GM19023 (cell line): ENCODE measurements around the gene SIK2.

Source experiments
- ATAC-seq: cut with Tn5 transposase; IDR thresholded peaks from one replicate; pipeline ENCODE4 v1.9.1; 2021; ENCODE audit warnings: mild to moderate bottlenecking, moderate library complexity; ENCODE audit not compliant: unreplicated experiment

Gene SIK2

DNA sequence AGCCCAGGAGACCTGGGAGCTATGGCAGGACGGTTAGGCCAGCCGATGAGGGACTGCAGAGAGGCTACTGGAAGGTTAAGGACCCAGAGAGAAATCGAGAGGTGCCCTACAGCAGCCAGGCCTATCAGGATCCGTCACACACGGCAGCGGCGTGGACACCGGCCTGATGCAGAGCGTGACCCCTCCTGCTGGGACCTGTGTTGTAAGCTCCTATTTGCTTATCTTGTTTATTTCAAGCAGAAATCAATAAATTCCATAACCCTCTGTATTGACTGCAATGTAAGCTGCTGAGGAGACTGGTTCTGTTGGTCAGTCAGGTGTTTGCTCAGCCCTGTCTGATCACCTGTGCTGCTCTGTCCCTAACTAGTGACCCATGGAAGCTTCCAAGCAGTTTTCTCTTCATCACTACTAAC lies 124.1 kb downstream of the SIK2 start:
- no peak for ATAC-seq

DNA sequence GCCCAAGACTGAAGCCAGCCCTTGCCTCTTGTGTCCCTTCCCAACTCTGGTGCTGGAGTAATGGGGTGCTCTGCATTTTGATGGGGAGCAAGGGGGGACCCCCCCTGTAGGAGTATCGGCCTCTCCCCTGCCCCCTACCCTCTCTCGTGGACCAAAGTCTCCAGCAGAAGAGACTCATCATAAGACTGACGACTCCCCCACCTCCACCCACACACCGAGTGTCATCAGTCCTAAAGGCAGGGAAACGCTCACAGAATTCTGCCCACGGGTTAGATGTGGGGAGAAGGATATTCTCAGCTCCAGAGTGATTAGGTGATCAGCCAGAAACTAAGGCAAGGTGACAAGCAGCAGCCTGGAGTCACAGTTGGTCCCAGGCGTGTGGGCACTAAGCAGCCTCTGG lies 125.2 kb downstream of the SIK2 start:
- ATAC-seq, result no peak

- ATAC-seq, result no peak
Observed at GRCh38 chr11:111729071-111729830, 127.0 kb downstream of the SIK2 start.

DNA sequence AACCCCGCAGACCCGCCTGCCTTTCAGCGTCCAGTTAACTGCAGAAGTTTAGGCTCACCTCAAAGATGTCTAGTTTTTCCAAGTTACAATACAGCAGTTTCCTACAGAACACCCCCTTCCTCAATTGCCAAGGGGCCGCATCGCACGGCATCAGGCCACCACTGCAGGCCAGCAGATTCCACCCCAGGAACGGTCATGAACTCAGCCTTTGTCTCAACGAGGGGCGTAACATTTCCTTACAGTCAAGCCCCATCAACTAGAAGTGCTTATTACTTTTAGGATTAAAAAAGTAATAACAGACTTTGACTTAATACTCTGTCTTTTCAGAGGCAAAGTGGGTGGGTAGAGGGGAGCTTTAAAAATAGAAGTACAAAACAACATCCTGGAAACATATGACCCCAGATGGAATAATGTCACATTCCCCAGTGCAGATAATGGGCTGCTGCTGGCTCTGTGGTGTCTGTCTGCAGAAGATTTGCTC lies 127.6 kb downstream of the SIK2 start:
- ATAC-seq, result no peak

DNA sequence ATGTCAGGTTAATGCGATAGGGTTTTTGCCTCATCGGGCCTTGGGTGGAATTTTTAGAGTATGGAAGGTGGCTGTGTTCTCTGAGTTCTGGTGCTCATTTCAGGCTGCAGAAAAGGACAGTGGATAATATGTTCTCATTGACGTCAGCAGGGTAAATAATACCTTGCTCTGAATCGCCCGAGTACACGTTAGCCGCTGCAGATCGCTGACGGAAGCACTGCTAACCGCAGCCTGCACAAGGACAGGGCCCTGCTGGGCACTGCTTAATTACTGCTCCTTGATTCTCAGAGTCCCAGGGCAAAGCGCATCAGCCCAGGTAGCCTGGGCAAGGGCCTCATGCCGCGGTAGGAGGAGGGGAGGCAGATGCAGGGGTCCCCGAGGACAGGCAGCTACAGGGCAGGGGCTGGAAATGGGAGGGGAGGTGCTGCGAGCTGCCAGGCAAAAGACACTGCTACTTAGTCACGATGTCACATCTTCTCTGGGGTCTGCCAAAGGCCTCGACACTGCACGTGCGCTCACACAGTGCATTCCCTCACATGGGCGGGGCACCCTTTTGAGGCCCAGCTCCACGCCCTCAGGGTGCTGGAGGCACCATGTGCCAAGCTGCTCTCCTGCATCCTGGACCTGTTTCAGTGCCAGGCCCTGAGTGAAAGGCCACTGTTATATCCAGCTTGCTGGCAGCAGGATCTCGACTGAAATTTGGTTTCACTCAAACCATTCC lies 128.8 kb downstream of the SIK2 start:
- no peak for ATAC-seq

DNA sequence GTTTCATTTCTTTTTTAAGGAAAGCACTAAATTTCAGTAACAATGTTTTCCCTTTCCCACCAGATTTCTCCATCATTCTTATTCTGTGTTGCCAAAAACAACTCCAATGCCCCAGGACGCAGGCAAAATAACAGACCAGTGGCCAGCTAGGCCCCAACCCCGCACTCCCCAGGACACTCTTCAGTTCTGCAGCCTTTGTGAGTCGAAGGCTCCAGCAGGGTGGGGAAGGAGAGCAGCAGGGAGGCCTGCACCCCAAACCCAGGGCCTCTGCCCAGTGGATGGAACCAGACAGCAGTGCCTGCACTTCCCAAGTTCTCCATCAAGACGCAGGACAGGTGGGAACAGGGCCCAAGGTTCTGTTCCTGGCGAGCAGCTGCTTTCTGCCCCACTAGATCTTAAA lies 129.6 kb downstream of the SIK2 start:
- ATAC-seq, result no peak

GRCh38 chr11:111733016-111733415 lies 130.8 kb downstream of the SIK2 start:
- ATAC-seq, result no peak

- no peak for ATAC-seq
Observed at GRCh38 chr11:111733611-111734088, 131.4 kb downstream of the SIK2 start.

DNA sequence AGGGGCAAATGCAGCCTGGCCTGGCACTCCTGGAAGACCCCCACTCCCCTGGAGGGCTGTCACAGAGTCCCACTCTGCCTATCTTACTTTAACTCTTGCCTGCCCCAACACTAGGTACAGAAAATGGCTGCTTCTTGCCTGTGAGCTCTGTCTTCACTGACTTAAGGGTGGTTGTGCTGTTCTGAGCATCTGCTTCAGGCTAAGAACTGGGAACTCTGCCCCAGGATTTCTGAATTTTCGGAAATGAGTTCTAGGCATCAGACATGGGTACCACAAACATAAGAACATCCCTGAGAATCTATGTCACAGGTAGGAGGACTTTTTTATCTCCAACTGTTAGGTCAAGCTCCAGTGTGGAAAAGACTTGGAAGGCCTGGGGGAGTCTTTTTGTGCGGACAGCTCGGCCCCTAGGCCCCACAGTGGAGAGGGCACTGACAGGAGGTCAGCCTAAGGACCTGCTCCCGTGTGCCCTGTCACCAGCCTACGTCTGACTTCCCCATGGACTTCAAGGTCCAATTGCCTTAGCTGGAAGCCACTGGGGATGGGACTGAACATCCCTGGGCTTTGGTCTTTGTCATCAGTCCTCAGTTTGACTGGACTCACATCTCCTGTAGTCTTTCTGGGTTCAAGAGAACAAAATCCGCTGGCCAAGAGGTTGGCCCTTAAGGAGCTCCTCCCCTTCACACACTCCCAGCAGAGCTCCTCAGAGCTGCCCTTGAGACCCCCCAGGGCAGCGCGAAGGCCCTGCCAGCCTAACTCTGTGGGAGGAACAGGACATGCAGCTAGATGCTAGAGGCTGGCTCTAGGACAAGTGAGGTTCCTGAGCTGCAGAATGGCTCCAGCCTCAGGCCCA lies 132.1 kb downstream of the SIK2 start:
- ATAC-seq, result no peak

GRCh38 chr11:111734954-111735261 lies 132.7 kb downstream of the SIK2 start:
- no peak for ATAC-seq

DNA sequence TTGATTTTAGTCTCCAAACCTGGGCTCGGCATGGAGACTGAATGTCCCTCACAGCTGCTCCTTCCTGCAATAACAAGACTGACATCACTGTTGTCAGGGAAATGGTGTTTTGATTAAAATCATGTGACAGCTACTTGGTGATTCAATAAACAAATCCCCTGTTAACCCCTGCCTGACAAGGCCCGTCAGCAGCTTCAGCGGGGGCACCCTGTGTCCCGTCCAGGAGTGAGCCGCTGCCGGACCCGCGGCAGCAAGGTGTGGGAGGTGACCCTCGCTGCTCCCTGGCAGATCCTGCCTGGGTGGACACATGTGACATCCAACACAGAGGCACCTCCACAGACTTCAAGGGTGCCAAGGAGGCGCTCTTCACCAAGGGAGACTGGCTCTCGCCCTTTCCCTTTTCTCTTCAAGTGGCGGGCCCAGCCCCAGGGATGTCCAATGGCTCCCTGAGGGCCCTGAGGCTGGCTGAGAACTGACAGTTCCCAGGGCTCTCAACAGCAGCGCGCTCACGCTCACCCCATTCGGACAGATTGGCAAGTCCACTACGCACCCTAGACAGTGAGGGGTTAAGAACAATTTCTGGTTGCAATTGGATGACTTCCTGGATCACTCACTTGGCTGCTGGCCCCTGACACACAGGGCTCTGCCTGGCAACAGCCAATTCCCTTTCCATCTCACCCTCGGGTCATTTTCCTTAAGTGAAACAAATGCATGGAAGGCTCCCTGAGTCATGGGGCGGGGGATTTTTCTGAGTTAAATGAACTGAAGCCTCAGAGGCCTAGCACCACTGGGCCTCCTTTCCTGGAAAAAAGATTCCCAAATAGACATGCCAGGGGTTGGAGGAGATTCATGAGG lies 133.2 kb downstream of the SIK2 start:
- ATAC-seq, result no peak

GRCh38 chr11:111736181-111736590 lies 133.9 kb downstream of the SIK2 start:
- no peak for ATAC-seq

DNA sequence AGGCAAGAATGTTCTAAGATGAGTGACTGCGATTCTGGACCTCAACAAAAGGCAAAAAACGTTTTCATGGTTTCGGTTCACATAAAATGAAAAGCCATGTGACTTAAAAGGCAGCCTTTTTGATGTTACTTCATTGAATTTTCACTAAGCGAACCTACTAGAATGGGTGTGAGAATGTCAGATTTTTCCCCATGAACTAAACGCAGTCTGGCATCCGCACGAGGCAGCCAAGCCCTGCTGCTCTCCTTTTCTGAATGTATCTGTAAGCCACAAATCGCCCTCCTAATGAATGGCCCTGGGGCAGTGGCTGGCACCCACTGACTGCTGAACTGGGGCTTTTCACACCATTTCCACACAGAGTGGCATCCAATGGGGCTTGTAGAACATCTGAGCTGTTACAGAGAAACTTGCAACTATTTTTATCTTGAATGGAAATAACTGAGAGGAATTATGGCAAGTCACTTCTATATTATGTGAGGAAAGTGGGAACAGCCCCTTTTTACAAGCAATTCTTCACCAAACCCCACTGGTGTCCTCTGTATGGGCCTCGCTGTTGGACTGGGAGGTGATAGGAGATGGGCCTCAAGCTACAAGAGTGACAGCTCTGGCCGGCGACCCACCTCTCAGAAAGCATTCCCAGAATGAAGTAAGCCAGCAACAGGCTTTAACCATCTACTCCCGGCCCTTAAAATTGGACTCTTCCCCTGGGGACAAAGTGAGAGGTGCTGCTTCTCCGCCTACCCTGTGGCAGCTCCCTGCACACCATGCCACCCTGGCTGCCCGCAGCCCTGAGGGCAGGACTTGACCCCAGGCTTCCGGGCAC lies 134.6 kb downstream of the SIK2 start:
- no peak for ATAC-seq

- no peak for ATAC-seq
Observed at GRCh38 chr11:111737444-111738210, 135.4 kb downstream of the SIK2 start.

DNA sequence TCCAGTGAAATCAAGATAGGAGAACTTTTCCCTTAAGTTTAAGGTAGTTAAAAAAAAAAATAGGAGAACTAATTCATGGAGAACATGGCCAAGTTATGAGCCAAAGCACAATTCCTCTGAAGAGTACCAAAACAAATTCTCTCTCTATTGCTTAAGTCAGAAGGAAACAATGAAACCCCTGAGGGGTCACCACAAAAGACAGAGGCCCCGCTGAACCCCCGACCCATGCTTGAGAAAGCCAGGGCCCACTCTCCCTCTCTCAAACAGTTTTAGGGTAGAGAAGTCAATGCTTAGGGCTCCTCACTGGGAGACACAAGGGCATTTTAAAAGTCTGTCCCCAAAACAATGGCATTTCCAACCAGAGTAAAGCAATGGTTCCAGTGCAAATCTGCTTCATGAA lies 137.1 kb downstream of the SIK2 start:
- ATAC-seq, result no peak

- ATAC-seq, result no peak
Observed at GRCh38 chr11:111741751-111742150, 139.5 kb downstream of the SIK2 start.

DNA sequence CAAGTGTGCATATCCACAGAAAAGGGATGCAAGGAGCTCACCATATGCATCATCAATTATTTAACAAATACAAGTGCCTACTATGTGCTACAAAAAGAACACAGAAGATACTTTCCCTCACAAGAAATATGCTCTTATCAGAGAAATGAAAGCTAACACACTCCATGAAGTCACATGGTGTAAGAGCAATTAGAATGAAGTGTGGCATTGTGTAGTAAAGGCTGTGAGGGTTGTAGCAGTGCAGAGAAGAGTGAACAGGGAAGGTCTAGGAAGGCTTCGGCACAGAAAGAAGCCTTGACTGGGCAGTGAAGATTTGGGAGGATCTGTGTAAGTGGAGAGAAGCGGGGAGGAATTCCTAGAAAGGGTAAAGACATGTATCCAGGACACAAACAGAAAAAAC lies 141.5 kb downstream of the SIK2 start:
- ATAC-seq, result no peak

GRCh38 chr11:111745719-111746504 lies 143.7 kb downstream of the SIK2 start:
- ATAC-seq, result no peak
